A673 (cell line): ENCODE measurements around the gene RIPOR3. TPM values are rescaled to one million over a fixed set of nuclear protein-coding genes. Genes with fewer than 3 reads are reported as not detected.

Experiments
- BruUV-seq: library from RNA; stranded (reverse); fragments of 400-500 nt; replicated peaks from 2 replicates; lab custom pipeline; 2021; lab: Mats Ljungman, UMichigan
- CTCF ChIA-PET: fragments of 300-600 bp; sonication (Branson Sonifier 250); formaldehyde crosslinking; loops from one replicate; lab custom pipeline; 2022; ENCODE audit warnings: antibody characterized with exemption; lab: Charles Lee
- POLR2A ChIA-PET: fragments of 300-600 bp; sonication (Branson Sonifier 250); formaldehyde crosslinking; loops from one replicate; lab custom pipeline; 2022; ENCODE audit warnings: antibody characterized with exemption; ENCODE audit not compliant: low non-redundant PET; lab: Charles Lee
- DNase-seq: peaks from one replicate; pipeline ENCODE4 v3.0.0-alpha.2; 2015; ENCODE audit warnings: low spot score
- H3K27ac ChIP-seq: fragments of 200-600 bp; sonication (generic); 2 replicates; pipeline ENCODE4 v1.5.1; 2016; ENCODE audit warnings: mixed run types, low read depth, mild to moderate bottlenecking, mixed read lengths, antibody characterized with exemption, low read length; ENCODE audit not compliant: poor library complexity, severe bottlenecking
- H3K27me3 ChIP-seq: fragments of 200-600 bp; sonication (generic); replicated peaks from 2 replicates; pipeline ENCODE4 v1.6.1; 2017; ENCODE audit warnings: mixed run types, low read depth, mild to moderate bottlenecking, mixed read lengths, antibody characterized with exemption, low read length; ENCODE audit not compliant: insufficient read depth, poor library complexity
- H3K36me3 ChIP-seq: fragments of 200-600 bp; sonication (generic); 2 replicates; pipeline ENCODE4 v1.6.1; 2016; ENCODE audit warnings: mixed run types, mild to moderate bottlenecking, mixed read lengths, antibody characterized with exemption, low read length; ENCODE audit not compliant: insufficient read depth, poor library complexity, severe bottlenecking
- H3K4me1 ChIP-seq: fragments of 200-600 bp; sonication (generic); 2 replicates; pipeline ENCODE4 v1.6.1; 2017; ENCODE audit warnings: mixed run types, mild to moderate bottlenecking, mixed read lengths, antibody characterized with exemption, low read length; ENCODE audit not compliant: insufficient read depth, poor library complexity, severe bottlenecking
- H3K4me3 ChIP-seq: fragments of 200-600 bp; sonication (generic); 2 replicates; pipeline ENCODE4 v1.5.1; 2016; ENCODE audit warnings: low read depth, mixed run types, mild to moderate bottlenecking, mixed read lengths, low read length; ENCODE audit not compliant: poor library complexity, severe bottlenecking
- H3K9me3 ChIP-seq: fragments of 200-600 bp; sonication (generic); 2 replicates; pipeline ENCODE4 v1.6.1; 2016; ENCODE audit warnings: mixed run types, low read depth, mild to moderate bottlenecking, mixed read lengths, antibody characterized with exemption, low read length; ENCODE audit not compliant: poor library complexity, severe bottlenecking
- CTCF ChIP-seq: fragments of 300-800, 200-600 bp; sonication (generic); conservative IDR thresholded peaks from 2 replicates; pipeline ENCODE4 v1.5.1; 2017; ENCODE audit warnings: low read depth, mild to moderate bottlenecking, antibody characterized with exemption, low read length, moderate library complexity, mixed read lengths
- EZH2 ChIP-seq: fragments of 200-600 bp; sonication (generic); IDR thresholded peaks from 2 replicates; pipeline ENCODE4 v1.6.1; 2017; ENCODE audit warnings: borderline replicate concordance, low read depth, mild to moderate bottlenecking, mixed read lengths, antibody characterized with exemption, low read length; ENCODE audit not compliant: poor library complexity, severe bottlenecking
- intact Hi-C: fragments of 100-400 bp; cut with micrococcal nuclease; formaldehyde crosslinking; loops from one replicate; pipeline ENCODE4 v1.10.0; 2022; ENCODE audit not compliant: unreplicated experiment
- total RNA-seq: library from RNA; stranded (reverse); gene quantifications from 2 replicates; pipeline ENCODE4 v1.2.3, GENCODE V29; 2021

Gene RIPOR3
- total RNA-seq, 1 experiment from 2014 or later, result 19.1 TPM

DNA sequence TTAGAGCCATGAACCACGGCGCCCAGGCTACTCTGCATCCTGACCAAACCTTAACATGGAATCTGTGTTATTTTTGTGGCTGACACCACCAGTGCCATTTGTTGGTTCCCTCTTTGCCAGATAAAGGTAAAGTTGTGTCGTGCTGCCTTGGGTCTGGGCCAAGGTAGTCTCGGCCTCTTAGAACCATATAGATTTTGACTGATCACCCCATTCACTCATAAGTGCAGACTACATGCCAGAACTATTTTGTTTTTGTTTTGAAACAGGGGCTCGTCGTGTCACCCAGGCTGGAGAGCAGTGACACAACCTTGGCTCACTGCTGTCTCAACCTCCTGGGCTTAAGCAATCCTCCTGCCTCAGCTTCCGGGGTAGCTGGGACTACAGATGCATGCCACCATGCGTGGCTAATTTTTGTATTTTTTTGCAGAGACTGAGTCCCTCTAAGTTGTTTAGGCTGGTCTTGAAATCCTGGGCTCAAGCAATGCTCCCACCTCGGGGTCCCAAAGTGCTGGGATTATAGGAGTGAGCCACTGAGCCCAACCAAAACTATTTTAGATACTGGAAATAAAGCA is 19.2 kb upstream of the RIPOR3 start:
- DNase-seq, result no peak
- no TSS peak for BruUV-seq

GRCh38 chr20:50709636-50709973 is 18.3 kb upstream of the RIPOR3 start:
- CTCF ChIA-PET, result no interaction called here
- H3K36me3 ChIP-seq, result no peaks in the 10 kb centered on the region
- no TSS peak for BruUV-seq

More for the DNA sequence above, 19.2 kb upstream of the RIPOR3 start:
- intact Hi-C loops, result no loop called here
- H3K9me3 ChIP-seq, result no peaks in the 10 kb centered on the region
- no peak for TF ChIP-seq CTCF
- H3K36me3 ChIP-seq, result no peaks in the 10 kb centered on the region
- POLR2A ChIA-PET, result no interaction called here
- CTCF ChIA-PET, result interaction anchor here (0.8 kb wide), 1 partner anchor 85 kb away, joined by 3 read pairs; no protein-coding TSS in a partner anchor
- no peaks in the 10 kb centered on the region for H3K27me3 ChIP-seq
- no peak overlapping the region for H3K27ac ChIP-seq
- peaks cover 5% of the 10 kb centered on the region for H3K4me1 ChIP-seq
- no peak overlapping the region for H3K4me3 ChIP-seq

DNA sequence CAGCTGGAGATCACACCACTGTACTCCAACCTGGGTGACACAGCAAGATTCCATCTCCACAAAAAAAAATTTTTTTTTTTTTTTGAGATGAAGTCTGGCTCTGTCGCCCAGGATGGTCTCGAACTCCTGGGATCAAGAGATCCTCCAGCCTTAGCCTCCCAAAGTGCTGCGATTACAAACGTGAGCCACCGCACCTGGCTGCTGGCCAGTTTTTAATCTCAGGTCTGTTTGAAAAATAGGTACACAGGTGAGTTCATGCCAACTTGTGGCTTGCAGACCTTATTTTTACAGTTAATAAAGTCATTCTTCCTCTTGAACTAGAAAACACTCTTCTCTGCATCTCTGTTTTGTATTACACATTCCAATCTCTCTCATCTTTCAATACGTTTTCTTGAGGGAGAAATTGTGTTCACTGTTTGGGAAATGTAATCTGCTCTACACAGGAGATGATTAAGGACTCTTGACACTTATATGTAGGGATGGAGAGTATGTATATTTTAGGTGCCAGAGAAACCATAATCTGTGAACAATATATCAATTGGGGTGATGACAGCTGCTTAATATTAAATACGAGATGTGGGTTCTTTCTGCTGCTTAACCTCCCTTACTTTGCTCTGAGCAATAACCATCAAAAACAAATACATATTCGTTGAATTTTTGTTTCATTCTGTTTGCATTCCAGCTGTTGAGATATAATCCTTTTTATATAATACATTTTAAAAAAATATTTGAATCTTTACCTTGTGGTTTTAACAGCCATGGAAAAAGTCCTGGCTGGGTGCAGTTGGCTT is 17.7 kb upstream of the RIPOR3 start:
- Histone ChIP-seq H3K36me3 (no peaks in the 10 kb centered on the region), H3K4me3 (no peak overlapping the region), H3K4me1 (peaks cover 5% of the 10 kb centered on the region), H3K27ac (no peak overlapping the region), H3K27me3 (no peaks in the 10 kb centered on the region), H3K9me3 (no peaks in the 10 kb centered on the region)
- ChIA-PET POLR2A (no interaction called here), CTCF (no interaction called here)
- no peak for DNase-seq
- TF ChIP-seq EZH2 (no peak), CTCF (no peak)
- intact Hi-C loops, result no loop called here
- BruUV-seq, result no TSS peak

More at GRCh38 chr20:50709636-50709973, 18.3 kb upstream of the RIPOR3 start:
- intact Hi-C loops, result no loop called here
- TF ChIP-seq EZH2 (no peak), CTCF (no peak)
- no peaks in the 10 kb centered on the region for H3K9me3 ChIP-seq
- H3K4me3 ChIP-seq, result no peak overlapping the region
- no peak overlapping the region for H3K27ac ChIP-seq
- no peak for DNase-seq
- no peaks in the 10 kb centered on the region for H3K27me3 ChIP-seq
- POLR2A ChIA-PET, result no interaction called here
- H3K4me1 ChIP-seq, result peaks cover 5% of the 10 kb centered on the region
